PC-9 (cell line): ENCODE results near the gene GLI1. TPM values are rescaled to one million over a fixed set of nuclear protein-coding genes. Genes with fewer than 3 reads are reported as not detected.

Experiments
- BruUV-seq: library from RNA; stranded (reverse); fragments of 400-500 nt; replicated peaks from 2 replicates; lab custom pipeline; 2021; lab: Mats Ljungman, UMichigan
- CTCF ChIA-PET: fragments of 300-600 bp; sonication (Branson Sonifier 250); formaldehyde crosslinking; loops from one replicate; lab custom pipeline; 2022; ENCODE audit warnings: antibody characterized with exemption; lab: Charles Lee
- POLR2A ChIA-PET: fragments of 300-600 bp; sonication (Branson Sonifier 250); formaldehyde crosslinking; loops from one replicate; lab custom pipeline; 2022; ENCODE audit warnings: antibody characterized with exemption; ENCODE audit not compliant: unreplicated experiment; lab: Charles Lee
- DNase-seq, 2 experiments: peaks; one replicate each; pipeline versions ENCODE4 v3.0.0 to v3.0.0-alpha.2; 2015 to 2022; ENCODE audit warnings: mixed read lengths in 1 of 2
- H2AFZ ChIP-seq: fragments of 200-600 bp; sonication (generic); 2 replicates; pipeline ENCODE4 v1.8.1; 2017; ENCODE audit warnings: antibody characterized with exemption
- H3F3A ChIP-seq: fragments of 200-600 bp; sonication (generic); 2 replicates; pipeline ENCODE4 v1.8.1; 2017; ENCODE audit warnings: antibody characterized with exemption, mild to moderate bottlenecking, low read depth; ENCODE audit not compliant: insufficient read depth
- H3K27ac ChIP-seq: fragments of 200-600 bp; sonication (generic); 2 replicates; pipeline ENCODE4 v1.6.1; 2016; ENCODE audit warnings: mixed run types
- H3K27me3 ChIP-seq: fragments of 200-600 bp; sonication (generic); 2 replicates; pipeline ENCODE4 v1.6.1; 2016; ENCODE audit warnings: low read depth, mixed run types; ENCODE audit not compliant: insufficient read depth
- H3K36me3 ChIP-seq: fragments of 200-600 bp; sonication (generic); 2 replicates; pipeline ENCODE4 v1.6.1; 2016; ENCODE audit warnings: low read depth, mixed run types
- H3K4me1 ChIP-seq: fragments of 200-600 bp; sonication (generic); replicated peaks from 2 replicates; pipeline ENCODE4 v1.6.1; 2016; ENCODE audit warnings: mixed run types; ENCODE audit not compliant: insufficient read depth
- H3K4me2 ChIP-seq: fragments of 200-600 bp; sonication (generic); 2 replicates; pipeline ENCODE4 v1.6.1; 2017; ENCODE audit warnings: mixed run types
- H3K4me3 ChIP-seq: fragments of 200-600 bp; sonication (generic); 2 replicates; pipeline ENCODE4 v1.6.1; 2016; ENCODE audit warnings: mixed run types
- H3K79me2 ChIP-seq: fragments of 200-600 bp; sonication (generic); 2 replicates; pipeline ENCODE4 v1.6.1; 2017; ENCODE audit warnings: low read depth, mixed run types
- H3K9me2 ChIP-seq: fragments of 200-600 bp; sonication (generic); 2 replicates; pipeline ENCODE4 v1.8.1; 2017; ENCODE audit warnings: mild to moderate bottlenecking; ENCODE audit not compliant: insufficient read depth
- H3K9me3 ChIP-seq: fragments of 200-600 bp; sonication (generic); 2 replicates; pipeline ENCODE4 v1.8.1; 2016; ENCODE audit warnings: low read depth; ENCODE audit not compliant: insufficient read depth
- H4K20me1 ChIP-seq: fragments of 200-600 bp; sonication (generic); 2 replicates; pipeline ENCODE4 v1.8.1; 2017; ENCODE audit not compliant: insufficient read depth
- CTCF ChIP-seq: fragments of 200-600 bp; sonication (generic); conservative IDR thresholded peaks from 2 replicates; pipeline ENCODE4 v1.6.1; 2017; ENCODE audit warnings: mixed run types, antibody characterized with exemption, mild to moderate bottlenecking, moderate library complexity
- EZH2 ChIP-seq: fragments of 200-600 bp; sonication (generic); IDR thresholded peaks from 2 replicates; pipeline ENCODE4 v1.8.0; 2017; ENCODE audit warnings: antibody characterized with exemption, low read depth
- intact Hi-C: fragments of 100-400 bp; cut with micrococcal nuclease; formaldehyde crosslinking; loops from one replicate; pipeline ENCODE4 v1.10.0; 2022; ENCODE audit not compliant: unreplicated experiment
- microRNA-seq: library from miRNA; unstranded; fragments of <30 nt; microRNA quantifications from one replicate; pipeline ENCODE4 v1.2.0, GENCODE V29; 2021; ENCODE audit warnings: borderline number of aligned reads, borderline replicate concordance
- total RNA-seq: library from RNA; stranded (reverse); gene quantifications from 2 replicates; pipeline ENCODE4 v1.2.3, GENCODE V29; 2021

Gene GLI1
- total RNA-seq, 1 experiment from 2014 or later = not detected

GRCh38 chr12:57521525-57522010 lies 62.0 kb downstream of the GLI1 start:
- H3K9me3 ChIP-seq = no peaks in the 10 kb centered on the region
- H2AFZ ChIP-seq = no peak overlapping the region
- H3K4me2 ChIP-seq = peak overlapping the region; percentile 88
- TF ChIP-seq CTCF (no peak), EZH2 (no peak)
- no peaks in the 10 kb centered on the region for H3K9me2 ChIP-seq
- H3K27ac ChIP-seq = peak overlapping the region; percentile 86
- H3F3A ChIP-seq = peaks cover 50% of the 10 kb centered on the region
- intact Hi-C loops = loop anchor here (2.0 kb wide), 2 partner anchors 25 to 231 kb away; partner anchors contain the start of genes CDK4 and DCTN2
- ChIA-PET CTCF (no interaction called here), POLR2A (no interaction called here)
- no TSS peak for BruUV-seq
- H3K4me3 ChIP-seq = peak overlapping the region; percentile 48; the same call in 1 of the 2 replicates
- H3K27me3 ChIP-seq = no peaks in the 10 kb centered on the region
- peak in 1 of 2 experiments; percentile 12 for DNase-seq
- H3K36me3 ChIP-seq = peaks cover 32% of the 10 kb centered on the region
- peaks cover 34% of the 10 kb centered on the region for H3K4me1 ChIP-seq
- peaks cover 50% of the 10 kb centered on the region for H4K20me1 ChIP-seq
- peaks cover 60% of the 10 kb centered on the region for H3K79me2 ChIP-seq

Small RNA genes within 50 kb of the gene (microRNA-seq; reads per million reads assigned to microRNA genes)
- gene MIR616 (not detected), gene MIR6758 (not detected)

Other genes starting within 250 kb of the GLI1 start
- 20.3 and 20.6 TPM in 2 replicates for gene NXPH4, start 243.0 kb upstream of the GLI1 start, total RNA-seq
- gene SHMT2, start 230.1 kb upstream of the GLI1 start, total RNA-seq = 220 and 227 TPM in 2 replicates
- 1.3 and 2.2 TPM in 2 replicates for gene STAC3, start 208.6 kb upstream of the GLI1 start, total RNA-seq
- 54.4 and 65.1 TPM in 2 replicates for gene R3HDM2, start 28.7 kb upstream of the GLI1 start, total RNA-seq
- gene INHBC, start 25.0 kb upstream of the GLI1 start, total RNA-seq = 0.35 TPM in 1 of 2 replicates, not detected in the other
- gene INHBE, start 4.5 kb upstream of the GLI1 start, total RNA-seq = 0.73 and 0.90 TPM in 2 replicates
- gene ARHGAP9, start 20.1 kb downstream of the GLI1 start, total RNA-seq = not detected in 2 replicates
- 307 and 366 TPM in 2 replicates for gene MARS1, start 28.3 kb downstream of the GLI1 start, total RNA-seq
- gene DDIT3, start 60.7 kb downstream of the GLI1 start, total RNA-seq = 15.6 and 17.3 TPM in 2 replicates
- 47.3 and 78.4 TPM in 2 replicates for gene MBD6, start 63.0 kb downstream of the GLI1 start, total RNA-seq
- gene DCTN2, start 87.4 kb downstream of the GLI1 start, total RNA-seq = 93.4 and 105 TPM in 2 replicates
- gene KIF5A, start 90.3 kb downstream of the GLI1 start, total RNA-seq = 0.07 TPM in 1 of 2 replicates, not detected in the other
- gene PIP4K2C, start 131.4 kb downstream of the GLI1 start, total RNA-seq = 47.7 and 48.7 TPM in 2 replicates
- 16.2 and 18.1 TPM in 2 replicates for gene DTX3, start 145.0 kb downstream of the GLI1 start, total RNA-seq
- gene ARHGEF25, start 151.7 kb downstream of the GLI1 start, total RNA-seq = 12.9 and 18.8 TPM in 2 replicates
- gene B4GALNT1, start 173.4 kb downstream of the GLI1 start, total RNA-seq = 15.0 and 17.9 TPM in 2 replicates
- gene OS9, start 234.3 kb downstream of the GLI1 start, total RNA-seq = 96.7 and 108 TPM in 2 replicates